Endodermal cell (in vitro differentiated cells): ENCODE measurements around the gene C7orf57. TPM values are rescaled to one million over a fixed set of nuclear protein-coding genes. Genes with fewer than 3 reads are reported as not detected.

ENCODE experiments used
- DNase-seq: peaks from one replicate; pipeline ENCODE4 v3.0.0-alpha.2; 2017
- H3K27ac ChIP-seq: 2 replicates; pipeline ENCODE4 v1.5.1; 2013; ENCODE audit warnings: mild to moderate bottlenecking, low read depth, low read length, moderate library complexity
- H3K27me3 ChIP-seq: 2 replicates; pipeline ENCODE4 v1.6.1; 2013; ENCODE audit warnings: mild to moderate bottlenecking, low read length, moderate library complexity; ENCODE audit not compliant: insufficient read depth, control insufficient read depth, poor library complexity, severe bottlenecking
- H3K36me3 ChIP-seq: 2 replicates; pipeline ENCODE4 v1.7.0; 2013; ENCODE audit warnings: mild to moderate bottlenecking, low read length, moderate library complexity; ENCODE audit not compliant: control insufficient read depth, insufficient read depth
- H3K4me1 ChIP-seq: one replicate; pipeline ENCODE4 v1.7.0; 2013; ENCODE audit warnings: low read length; ENCODE audit not compliant: control insufficient read depth, insufficient read depth
- H3K4me3 ChIP-seq: 2 replicates; pipeline ENCODE4 v1.5.1; 2013; ENCODE audit warnings: mild to moderate bottlenecking, low read length, moderate library complexity
- H3K9ac ChIP-seq: 2 replicates; pipeline ENCODE4 v1.6.1; 2013; ENCODE audit warnings: mild to moderate bottlenecking, low read length, moderate library complexity; ENCODE audit not compliant: poor library complexity, severe bottlenecking; ENCODE audit errors: extremely low read depth
- H3K9me3 ChIP-seq: 2 replicates; pipeline ENCODE4 v1.6.1; 2013; ENCODE audit warnings: mild to moderate bottlenecking, low read length, moderate library complexity; ENCODE audit not compliant: control insufficient read depth
- H3K27ac Mint-ChIP-seq: 2 replicates; pipeline ENCODE4 v1.8.0; 2020; ENCODE audit warnings: mixed read lengths
- H3K27me3 Mint-ChIP-seq: 2 replicates; pipeline ENCODE4 v1.8.0; 2021; ENCODE audit warnings: mild to moderate bottlenecking, mixed read lengths; ENCODE audit not compliant: insufficient read depth
- H3K36me3 Mint-ChIP-seq: 2 replicates; pipeline ENCODE4 v1.8.0; 2020; ENCODE audit warnings: low read depth, mixed read lengths
- H3K4me1 Mint-ChIP-seq: 2 replicates; pipeline ENCODE4 v1.8.0; 2020; ENCODE audit warnings: mixed read lengths
- H3K4me3 Mint-ChIP-seq: 2 replicates; pipeline ENCODE4 v1.8.0; 2020; ENCODE audit warnings: mild to moderate bottlenecking, moderate library complexity, mixed read lengths
- H3K9me3 Mint-ChIP-seq: 2 replicates; pipeline ENCODE4 v1.8.0; 2020; ENCODE audit warnings: mild to moderate bottlenecking, mixed read lengths
- CTCF ChIP-seq: fragments of 200-600 bp; sonication (generic); conservative IDR thresholded peaks from 2 replicates; pipeline ENCODE4 v1.5.0; 2021; ENCODE audit warnings: antibody characterized with exemption, mild to moderate bottlenecking
- WGBS, 2 experiments: methylation state at CpG; one replicate each; pipeline versions ENCODE4 v1.1.5 to v1.1.7; 2013; ENCODE audit warnings: missing lambda C conversion rate in 2 of 2, mixed read lengths in 1 of 2; ENCODE audit not compliant: insufficient coverage in 1 of 2, insufficient read length in 1 of 2; 5-methylcytosine and 5-hydroxymethylcytosine counted together
- total RNA-seq, 2 donors: library from RNA; stranded (reverse); fragmentation: NEBNext Ultra II Directional in 1 of 2; extraction: Animal tissue kit (Norgen Biotek cat#: 25700) in 1 of 2; gene quantifications; 2 replicates in 1 of 2; 3 replicates in 1 of 2; pipeline ENCODE4 v1.2.1, GENCODE V29; 2021

Gene C7orf57
- total RNA-seq, 2 donors from 2014 or later, result 0.57 TPM; not detected in 1

- no peak for DNase-seq
- Histone ChIP-seq H3K9ac (no peak overlapping the region), H3K9me3 (peaks cover 22% of the 10 kb centered on the region), H3K4me3 (no peak overlapping the region), H3K27ac (no peak overlapping the region), H3K27me3 (no peaks in the 10 kb centered on the region), H3K4me1 (no peaks in the 10 kb centered on the region), H3K36me3 (no peaks in the 10 kb centered on the region)
- TF ChIP-seq CTCF, result no peak
- Mint-ChIP-seq H3K4me3 (no peak overlapping the region), H3K27ac (no peak overlapping the region), H3K36me3 (no peaks in the 10 kb centered on the region), H3K4me1 (no peaks in the 10 kb centered on the region), H3K27me3 (no peaks in the 10 kb centered on the region), H3K9me3 (peaks cover 8% of the 10 kb centered on the region)
- WGBS, 2 experiments, result 57 to 93% methylated on average over 1 to 2 of the region's 2 CpGs
Observed at GRCh38 chr7:48058990-48059389, 23.6 kb downstream of the C7orf57 start.

DNA sequence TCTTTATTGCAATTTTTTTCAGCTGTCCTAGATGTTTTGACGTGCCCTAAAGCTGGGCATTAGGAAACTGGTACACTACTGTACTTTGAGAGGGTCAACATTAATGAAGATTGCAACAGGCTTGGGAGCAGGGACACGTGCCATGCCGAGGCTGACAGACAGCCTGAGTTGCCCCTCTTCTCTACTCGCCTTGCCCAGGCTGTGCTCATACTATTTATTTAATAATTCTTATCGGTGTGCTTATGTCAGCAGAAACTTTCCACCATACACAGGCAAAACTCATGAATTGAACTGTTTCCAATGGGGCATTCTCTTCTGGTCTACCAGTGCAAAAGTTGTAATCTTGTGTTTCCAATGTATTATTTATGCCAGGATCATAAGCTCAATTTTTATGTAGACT, 24.4 kb downstream of the C7orf57 start:
- TF ChIP-seq CTCF, result no peak
- Mint-ChIP-seq H3K4me1 (no peaks in the 10 kb centered on the region), H3K27ac (no peak overlapping the region), H3K4me3 (no peak overlapping the region), H3K27me3 (no peaks in the 10 kb centered on the region), H3K9me3 (peaks cover 9% of the 10 kb centered on the region), H3K36me3 (no peaks in the 10 kb centered on the region)
- Histone ChIP-seq H3K27me3 (no peaks in the 10 kb centered on the region), H3K36me3 (no peaks in the 10 kb centered on the region), H3K27ac (no peak overlapping the region), H3K9ac (no peak overlapping the region), H3K4me1 (no peaks in the 10 kb centered on the region), H3K9me3 (peaks cover 22% of the 10 kb centered on the region), H3K4me3 (no peak overlapping the region)
- no peak for DNase-seq
- WGBS, 2 experiments, result 90 to 100% methylated on average over 2 to 5 of the region's 5 CpGs

- no peaks in the 10 kb centered on the region for H3K4me1 ChIP-seq
- no peaks in the 10 kb centered on the region for H3K27me3 Mint-ChIP-seq
- DNase-seq, result no peak
- 95 to 100% methylated on average over 1 of the region's 1 CpG for WGBS, 2 experiments
- H3K27me3 ChIP-seq, result no peaks in the 10 kb centered on the region
- no peak for TF ChIP-seq CTCF
- H3K36me3 ChIP-seq, result no peaks in the 10 kb centered on the region
- no peak overlapping the region for H3K27ac ChIP-seq
- H3K36me3 Mint-ChIP-seq, result no peaks in the 10 kb centered on the region
- no peak overlapping the region for H3K27ac Mint-ChIP-seq
- H3K9ac ChIP-seq, result no peak overlapping the region
- H3K9me3 ChIP-seq, result peaks cover 4% of the 10 kb centered on the region
- H3K4me3 ChIP-seq, result no peak overlapping the region
- peaks cover 2% of the 10 kb centered on the region for H3K9me3 Mint-ChIP-seq
- no peak overlapping the region for H3K4me3 Mint-ChIP-seq
- no peaks in the 10 kb centered on the region for H3K4me1 Mint-ChIP-seq
Observed at GRCh38 chr7:48063985-48064384, 28.6 kb downstream of the C7orf57 start.
